Left hindlimb (tissue), 1 donor: ENCODE results near the gene ARHGAP42.

Experiments used
- DNase-seq: peaks from one replicate; pipeline ENCODE4 v3.0.0-alpha.2; 2018

ARHGAP42 gene

DNA sequence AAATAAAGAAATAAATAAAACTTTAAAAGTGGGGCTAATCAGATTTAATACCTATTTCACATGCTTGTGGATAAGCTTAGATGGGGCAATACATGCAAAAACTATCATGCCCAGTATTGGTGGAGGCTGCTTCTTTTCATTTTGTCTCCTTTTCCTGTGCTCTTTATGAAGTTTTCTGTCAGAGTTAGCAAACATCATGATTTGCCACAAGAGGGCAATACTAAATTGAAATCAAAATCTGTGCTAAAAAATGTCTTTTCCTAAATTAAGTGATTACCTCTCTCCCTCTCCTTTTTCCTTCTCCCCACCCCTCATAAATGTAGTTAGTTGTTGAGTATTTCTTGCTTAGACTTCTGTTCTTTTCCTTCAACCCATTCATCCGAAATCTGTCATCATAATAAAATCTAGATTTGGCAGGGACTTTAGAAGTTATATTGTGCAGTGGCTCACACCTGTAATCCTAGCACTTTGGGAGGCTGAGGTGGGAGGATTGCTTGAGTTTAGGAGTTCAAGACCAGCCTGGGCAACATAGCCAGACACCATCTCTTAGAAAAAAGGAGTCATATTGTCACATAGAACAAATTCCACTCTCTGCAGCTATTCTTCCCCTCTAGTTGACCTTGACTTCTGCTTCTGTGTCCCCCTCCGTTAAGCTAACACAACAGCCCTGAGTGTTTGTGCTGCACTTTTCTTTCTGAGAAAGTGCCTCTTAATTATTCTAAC, 4.7 kb upstream of the ARHGAP42 start:
- no peak for DNase-seq

DNA sequence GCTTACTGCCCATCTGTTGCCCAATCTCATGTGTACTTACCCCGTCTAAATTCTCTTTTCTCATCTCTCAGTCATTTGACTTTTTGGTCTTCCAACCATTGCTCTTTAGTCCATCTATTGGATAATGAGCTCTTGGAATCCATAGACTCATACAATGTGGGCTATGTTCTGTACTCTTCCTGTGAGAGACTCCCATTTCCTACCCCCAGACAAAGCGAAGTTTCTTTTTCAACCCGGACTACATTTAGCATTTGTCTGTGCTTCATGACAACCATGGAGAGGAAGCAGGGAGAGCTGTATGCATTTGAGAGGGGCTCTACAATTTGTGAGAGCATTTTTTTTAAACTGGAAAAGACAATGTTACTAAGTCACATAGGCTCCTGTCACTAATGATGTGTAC, 4.0 kb upstream of the ARHGAP42 start:
- DNase-seq, result no peak

DNA sequence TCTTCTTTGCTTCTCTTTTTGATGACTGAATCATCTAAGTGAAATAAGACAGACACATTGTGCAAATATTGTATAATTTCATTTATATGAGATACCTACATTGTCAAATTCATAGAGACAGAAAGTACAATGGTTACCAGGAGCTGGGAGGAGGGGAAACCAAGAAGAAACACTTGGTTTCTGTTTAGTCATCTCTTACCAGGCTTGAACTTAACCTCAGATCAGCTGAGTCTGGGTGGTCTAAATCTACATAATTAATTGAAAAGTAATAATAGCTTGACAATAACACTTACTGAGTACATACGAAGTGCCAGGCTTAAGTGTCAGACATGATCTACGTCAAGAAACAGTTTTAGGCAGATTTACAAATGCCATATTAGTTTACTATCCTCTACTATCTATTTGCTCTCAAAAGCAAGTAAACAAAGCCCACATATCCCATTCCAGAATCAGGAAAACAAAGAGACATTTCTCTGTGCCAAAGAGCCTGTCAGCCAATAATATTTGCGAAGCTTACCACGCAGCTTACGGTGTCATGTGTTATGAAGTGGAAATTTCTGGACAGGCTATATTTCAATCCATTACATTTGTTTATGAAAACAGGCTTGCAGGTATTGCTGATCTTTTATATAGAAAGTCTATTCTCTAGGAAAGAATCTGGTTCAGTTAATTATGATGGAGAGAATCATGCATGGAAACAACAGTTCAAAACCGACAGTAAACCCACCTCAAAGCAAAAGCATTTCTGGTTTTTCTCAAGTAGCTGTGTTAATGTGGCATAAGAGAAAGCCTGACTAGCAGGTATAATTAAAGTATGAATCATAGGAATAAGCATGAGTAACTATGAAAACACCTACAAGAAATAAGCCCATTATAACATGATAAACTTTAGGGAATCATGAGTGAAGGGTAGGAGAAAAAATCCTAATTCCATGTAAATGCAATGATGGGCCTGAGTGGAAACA, 2.7 kb upstream of the ARHGAP42 start:
- no peak for DNase-seq

DNA sequence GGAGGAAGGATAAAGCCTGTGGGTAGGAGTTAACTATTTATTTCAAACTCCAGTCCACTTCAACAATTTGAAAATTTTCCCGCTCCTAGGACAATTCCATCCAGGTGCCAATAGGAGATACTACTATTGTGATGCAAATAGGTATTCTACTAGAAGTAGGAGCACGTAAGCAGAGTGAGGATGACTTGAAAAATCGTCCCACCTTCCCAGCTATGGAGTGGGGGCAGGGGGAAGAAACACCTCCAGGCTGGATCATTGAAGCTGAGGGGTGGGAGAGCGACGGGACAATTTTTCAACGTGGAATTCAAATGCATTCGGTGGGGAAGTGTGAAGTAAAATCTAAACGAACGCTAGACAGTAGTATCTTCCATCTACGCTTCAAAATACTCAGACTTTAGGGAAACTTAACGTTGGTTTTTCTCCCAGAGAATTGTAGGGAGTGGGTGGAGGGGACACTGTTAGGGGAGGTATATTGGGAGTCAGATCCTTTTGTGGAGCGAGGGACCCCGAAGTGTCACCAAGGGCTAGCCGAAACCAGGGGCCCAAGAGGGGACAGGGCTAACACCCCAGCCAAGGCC, 523 bp upstream of the ARHGAP42 start:
- DNase-seq, result no peak

DNA sequence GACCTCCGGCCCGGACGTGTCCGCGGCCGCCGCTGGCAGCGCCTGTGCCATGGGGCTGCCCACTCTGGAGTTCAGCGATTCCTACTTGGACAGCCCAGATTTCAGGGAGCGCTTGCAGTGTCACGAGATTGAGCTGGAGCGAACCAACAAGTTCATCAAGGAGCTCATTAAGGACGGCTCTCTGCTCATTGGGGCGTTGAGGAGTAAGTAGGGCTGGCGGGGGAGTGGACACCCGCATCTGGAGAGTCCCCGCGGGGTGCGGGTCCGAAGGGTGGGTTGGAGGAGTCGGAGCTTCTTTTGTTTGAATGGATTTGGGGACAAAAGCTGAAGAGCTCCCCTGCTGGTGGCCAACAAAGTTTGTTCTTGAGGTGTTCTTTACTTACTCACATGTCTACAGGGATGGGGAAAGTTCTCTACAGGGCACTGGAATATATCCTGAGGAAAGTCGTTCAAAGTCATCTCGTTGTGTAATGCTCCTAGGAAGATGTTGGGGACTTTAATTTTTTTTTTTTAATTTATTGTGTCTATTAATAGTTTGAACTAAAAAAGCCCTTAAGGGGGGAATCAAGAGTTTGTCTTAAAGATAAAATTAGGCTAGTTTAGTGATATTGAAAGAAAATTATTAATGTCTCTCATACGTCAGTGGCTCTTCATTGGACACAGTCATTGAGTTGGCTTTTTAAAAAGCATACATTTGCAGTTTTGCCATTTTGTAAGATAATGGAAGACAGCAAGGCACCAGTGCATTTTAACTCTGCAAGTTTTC, 725 bp downstream of the ARHGAP42 start:
- peak; percentile 82 for DNase-seq

DNA sequence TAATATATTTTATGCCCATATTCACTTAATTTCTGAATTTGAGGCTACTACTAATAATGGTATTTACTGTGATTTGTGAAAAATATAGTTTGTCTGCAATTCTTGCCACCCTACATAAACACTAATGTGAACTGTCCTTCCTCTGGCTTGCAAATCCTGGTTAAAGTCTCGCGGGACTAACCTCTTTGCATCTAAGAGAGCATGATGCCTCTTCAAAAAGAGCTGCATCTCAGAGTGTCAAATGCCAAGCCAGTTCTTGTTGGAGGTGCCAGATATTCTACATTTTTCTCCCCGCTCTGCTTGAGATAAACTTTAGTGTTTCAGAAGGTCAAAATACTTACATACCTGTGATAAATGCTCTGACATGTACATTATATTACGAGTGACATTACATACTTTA, 2.1 kb downstream of the ARHGAP42 start:
- no peak for DNase-seq

DNA sequence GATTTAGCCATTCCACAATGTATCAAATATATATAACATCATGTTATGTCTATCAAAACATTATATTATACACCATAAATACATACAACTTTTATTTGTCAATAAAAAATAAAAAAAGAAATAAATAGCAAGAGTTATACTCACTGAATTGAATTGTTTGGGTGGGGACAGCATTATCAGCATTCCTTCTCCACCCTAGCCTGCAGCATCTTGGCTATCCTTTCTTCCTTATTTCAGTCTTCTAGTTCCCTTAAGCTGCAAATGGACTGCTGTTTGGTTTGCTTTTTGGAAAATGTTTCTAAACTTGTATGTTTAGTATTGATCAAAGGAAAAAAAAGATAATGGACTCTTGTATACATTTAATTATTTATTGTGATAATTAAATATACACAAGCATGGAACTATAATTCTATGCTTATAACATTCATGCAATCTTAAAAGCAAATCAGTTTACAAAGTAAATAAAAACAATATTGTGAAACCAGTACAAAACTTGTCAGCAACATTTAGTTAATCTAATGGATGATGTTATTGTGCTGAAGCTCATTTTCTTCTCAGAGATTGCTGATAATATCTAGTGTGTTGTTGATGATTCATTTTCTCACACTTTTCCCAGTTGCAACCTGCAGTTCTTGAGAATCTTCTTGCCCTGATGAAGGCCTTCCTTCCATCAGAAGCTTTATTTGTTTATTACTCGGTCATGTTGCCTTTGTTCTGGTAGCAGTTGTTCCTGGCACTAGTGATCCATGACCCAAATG, 5.0 kb downstream of the ARHGAP42 start:
- DNase-seq, result no peak

DNA sequence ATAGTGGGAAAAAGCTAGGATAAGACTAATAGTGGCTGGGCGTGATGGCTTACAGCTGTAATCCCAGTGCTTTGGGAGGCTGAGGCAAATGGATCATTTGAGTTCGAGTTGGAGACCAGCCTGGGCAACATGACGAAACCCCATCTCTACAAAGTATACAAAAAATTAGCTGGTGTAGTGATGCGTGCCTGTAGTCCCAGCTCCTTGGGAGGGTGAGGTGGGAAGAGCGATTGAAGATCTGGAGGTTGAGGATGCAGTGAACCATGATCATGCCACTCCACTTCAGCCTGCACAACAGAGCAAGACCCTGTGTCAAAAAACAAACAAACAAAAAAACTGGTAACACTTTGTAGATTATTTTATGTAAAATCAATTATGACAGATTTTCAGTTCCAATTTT, 8.8 kb downstream of the ARHGAP42 start:
- no peak for DNase-seq

DNA sequence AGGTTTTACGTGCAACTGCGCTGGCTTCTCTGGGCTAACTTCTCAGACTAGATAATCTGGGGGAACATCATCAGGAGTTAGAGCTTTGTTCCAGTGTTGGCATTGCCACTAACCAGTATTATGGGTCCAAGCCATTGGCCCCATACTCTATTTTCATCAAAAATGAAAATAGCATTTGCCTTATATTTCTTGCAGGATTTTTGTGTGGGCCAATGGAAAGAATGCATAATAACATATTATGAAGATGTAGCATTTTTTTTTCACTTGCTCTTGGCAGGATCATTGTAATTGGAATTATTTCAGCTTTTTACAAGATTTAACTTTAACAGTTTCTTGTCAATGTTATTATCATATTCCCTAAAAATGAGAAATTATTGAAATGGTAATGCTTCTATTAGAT, 16.1 kb downstream of the ARHGAP42 start:
- DNase-seq, result no peak

DNA sequence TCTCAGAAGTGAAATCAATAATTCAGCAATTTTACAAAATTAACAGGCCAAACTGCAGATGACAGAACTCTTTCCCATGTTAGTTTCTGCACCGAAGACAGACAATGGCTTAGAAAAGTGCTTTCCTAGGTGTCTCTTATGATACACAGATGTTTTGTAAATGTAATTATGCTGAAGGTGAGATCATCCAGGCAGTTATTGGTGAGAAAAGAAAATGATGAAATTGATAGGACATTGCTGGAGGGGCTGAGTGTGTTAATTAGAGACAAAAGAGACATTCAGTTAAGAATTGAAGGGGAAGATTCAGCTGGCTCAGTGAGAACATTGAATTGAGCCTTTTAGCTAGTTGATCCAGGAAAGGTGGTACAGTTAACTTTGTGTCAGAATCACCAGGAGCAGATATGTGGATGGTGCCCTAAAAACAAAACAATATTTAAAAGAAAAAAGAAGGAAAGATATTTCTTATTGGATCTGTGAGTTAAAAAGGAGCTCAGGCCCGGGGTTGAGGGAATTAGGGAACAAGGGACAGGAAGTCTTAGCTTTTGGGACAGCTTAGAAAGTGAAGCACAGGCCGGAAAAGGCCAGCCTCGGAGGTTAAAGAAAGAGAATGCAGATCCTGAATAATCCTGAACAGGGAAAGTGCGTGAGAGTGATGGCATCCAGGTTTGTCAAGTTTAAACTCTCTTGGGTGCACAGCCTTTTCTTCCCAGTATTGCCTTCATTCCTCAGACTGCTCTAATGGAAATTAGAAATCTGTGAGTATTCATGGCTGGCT, 16.9 kb downstream of the ARHGAP42 start:
- no peak for DNase-seq

DNA sequence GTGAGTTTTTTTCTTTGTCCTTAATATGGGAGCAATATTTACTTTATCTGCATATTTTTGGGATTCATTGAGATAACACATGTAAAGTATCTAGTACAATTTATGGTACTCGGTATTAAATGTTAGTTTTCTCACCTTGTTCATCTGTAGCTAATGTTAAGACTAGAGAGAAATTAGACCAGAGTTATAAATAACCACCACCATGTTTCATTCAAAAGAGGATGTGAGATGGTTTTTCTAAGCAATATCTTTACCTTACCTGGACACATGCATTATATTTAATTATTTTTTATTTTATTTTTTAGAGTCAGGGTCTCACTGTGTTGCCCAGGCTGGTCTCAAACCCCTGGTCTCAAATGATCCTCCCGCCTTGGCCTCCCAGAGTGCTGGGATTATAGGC, 18.4 kb downstream of the ARHGAP42 start:
- DNase-seq, result no peak

DNA sequence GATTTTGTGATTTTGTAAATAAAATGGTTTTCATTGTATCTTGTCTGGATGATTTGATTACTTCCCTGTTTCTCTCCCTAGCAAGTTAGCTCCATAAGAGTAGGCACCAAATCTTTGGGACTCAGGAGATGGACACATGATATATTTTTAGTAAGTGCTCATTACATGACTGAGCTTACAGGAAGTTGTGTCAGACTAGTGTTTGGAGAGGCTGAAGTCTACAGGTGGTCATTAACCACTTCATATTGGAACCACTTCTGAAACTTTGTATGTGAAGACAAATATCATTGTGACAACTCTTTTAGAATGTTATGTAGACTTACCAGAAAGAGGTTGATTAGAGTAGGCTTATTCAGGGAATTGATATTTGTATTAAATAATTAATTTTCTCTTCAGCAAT, 19.1 kb downstream of the ARHGAP42 start:
- no peak for DNase-seq

DNA sequence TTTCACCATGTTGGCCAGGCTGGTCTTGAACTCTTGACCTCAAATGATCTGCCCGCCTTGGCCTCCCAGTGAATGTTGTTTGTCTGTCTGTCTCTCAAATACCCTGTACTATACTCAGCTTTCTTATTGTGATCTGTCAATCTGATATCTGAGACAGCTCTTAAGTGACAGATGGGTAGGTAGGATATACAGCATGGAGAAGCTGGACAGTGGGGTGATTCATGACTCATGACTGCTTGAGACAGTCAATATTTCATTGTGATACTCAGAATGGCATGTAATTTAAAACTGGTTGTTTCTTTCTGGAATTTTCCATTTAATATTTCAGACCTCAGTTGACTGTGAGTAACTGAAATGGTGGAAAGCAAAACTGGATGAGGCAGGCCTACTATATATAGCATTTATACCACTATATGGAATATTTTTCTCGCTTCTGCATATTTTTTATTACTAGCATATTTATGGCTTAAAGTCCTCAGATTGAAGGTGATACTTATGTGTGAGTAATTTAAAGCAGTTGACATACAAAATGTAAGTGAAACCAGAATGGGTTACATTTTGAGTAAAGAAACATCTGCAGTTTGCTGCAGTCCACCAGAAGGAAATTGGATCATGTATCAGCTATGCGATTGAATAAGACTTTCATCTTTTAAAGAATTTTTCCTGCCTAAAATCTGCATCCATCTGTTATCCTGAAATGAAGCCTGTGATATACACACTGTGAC, 22.3 kb downstream of the ARHGAP42 start:
- no peak for DNase-seq

DNA sequence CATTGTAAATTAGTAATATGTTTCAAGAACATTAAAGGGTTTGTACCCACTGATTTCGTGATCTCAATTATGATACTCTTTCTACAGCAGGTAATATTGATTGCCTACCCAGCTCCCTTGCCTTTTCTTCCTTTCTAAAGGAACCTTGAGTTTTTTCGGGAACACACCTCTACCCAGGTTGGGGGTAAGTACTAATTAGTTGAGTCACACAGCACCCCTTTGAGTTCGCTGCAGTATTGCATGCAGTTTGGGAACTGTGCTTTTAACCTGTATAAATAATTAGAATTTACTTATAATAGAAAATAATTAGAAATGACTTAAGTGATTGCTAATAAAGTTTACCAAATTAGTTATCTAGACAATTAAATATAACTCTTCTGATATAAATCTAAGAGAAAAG, 24.9 kb downstream of the ARHGAP42 start:
- no peak for DNase-seq

DNA sequence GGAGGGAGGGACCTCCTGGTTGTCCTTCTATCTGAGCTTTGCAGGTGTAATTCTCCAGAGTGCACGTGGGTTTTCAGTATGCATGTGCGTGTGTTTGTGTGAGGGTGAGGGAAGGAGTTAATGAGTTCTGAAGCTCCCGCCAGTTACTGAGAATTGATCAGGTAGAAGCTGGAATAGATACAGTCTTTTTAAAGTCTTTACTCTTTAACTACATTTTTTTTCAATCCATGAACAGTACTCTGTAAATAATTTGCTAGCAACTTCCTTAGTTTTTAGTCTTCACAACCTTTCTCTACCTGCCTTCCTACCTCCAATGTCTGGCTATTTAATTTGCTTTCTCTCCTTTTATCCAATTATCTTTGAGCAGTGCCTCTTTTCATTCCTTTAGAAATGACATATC, 25.5 kb downstream of the ARHGAP42 start:
- DNase-seq, result no peak

DNA sequence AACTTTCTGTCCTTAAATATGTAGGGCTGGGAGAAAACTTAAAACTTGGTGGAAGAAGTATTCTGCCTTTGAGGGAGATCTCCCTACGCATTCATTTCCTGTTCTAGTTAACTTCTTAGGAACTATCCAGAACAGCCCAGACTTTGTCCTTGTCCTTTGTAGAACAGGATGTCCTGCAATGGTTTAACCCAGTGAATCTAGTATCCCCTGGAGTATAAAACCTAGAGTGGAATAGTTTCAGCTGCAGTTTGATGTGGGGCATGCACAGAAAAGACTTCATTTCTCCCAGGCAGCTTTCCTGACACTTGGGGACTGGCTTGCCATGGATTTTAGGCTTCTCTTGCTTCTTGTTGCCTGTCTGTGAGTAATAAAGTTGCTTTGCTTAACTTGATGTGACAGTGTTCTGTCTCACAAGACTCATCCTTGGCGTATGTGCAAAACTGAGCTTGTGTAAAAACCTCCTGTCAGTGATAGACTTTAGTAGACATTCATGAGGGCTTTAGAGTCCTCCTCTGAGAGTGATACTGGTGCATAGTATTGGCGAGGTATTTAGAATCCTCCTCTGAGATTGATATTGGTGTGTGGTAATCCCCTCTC, 28.2 kb downstream of the ARHGAP42 start:
- no peak for DNase-seq

DNA sequence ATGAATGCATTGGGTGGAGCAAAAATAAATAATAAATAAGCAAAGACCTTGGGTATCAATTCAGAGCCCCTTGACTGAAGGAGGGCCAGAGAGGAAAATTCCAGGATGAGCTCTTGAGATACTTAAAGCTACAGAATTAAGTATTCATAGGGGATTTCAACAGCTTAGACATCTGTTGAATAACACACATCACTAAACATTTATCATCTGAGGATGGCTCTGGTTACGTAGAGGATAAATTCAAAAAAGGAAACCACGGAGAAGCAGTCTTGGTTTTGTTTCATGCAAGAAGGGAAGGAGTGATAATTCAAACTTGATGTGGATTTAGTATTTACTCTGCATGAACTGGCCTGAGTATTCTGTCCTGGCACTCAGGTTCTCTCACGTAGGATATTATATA, 29.8 kb downstream of the ARHGAP42 start:
- no peak for DNase-seq

DNA sequence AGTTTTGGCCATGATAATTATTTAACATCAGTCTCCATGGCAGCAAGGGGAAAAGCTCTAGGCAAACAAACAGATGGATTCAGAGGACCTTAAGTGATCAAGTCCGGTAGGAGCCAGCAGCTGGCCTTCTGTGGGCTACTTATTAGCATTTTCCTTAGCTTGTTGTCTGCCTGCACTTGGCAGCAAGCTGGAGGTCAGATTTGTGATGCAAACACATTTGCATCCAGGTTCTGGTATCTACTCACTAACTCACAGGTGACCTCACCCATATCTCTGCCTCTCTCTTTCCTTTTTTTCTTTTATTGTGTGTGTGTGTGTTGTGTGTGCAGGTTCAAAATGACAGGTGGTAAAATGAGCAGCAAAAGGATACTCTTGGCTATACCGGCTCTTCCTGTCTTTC, 32.3 kb downstream of the ARHGAP42 start:
- no peak for DNase-seq

DNA sequence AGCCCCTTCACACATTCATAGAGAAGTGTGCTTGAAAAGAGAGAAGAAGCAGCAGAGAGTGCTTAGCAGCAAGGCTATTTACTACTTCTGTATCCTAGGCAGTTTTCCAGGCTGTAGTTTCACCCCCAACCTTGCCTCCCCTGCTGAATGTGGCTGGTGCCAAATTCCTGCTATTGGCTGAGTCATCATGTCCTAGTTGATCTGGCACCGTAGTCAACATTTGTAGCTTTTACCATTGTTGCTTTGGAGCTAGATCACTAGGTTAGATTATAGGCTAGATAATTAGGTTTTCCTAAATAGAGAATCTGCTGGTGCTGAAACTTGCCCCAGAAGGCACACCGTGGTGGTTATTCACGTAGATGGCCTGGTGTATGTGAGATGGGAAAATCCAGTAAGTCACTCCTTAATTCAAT, 32.7 kb downstream of the ARHGAP42 start:
- DNase-seq, result peak; percentile 39

DNA sequence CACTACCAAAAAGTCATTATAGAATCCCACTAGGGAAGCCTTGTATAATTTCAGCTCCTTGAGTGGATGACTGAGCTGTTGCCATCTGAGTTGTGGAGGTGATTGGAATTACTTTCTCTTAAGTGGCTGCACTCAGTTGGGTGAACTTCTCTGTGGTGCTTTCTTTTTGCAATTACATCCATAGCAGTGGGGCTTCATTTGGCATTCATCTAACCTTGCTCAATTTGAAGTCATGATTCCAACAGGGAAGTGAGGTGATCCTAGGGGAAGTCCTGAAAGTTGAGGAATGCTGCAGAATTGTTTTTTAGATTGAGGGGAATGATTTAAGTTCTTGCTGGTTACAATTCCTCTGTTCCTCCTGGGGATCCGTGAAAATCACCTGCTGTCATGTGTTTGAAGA, 39.6 kb downstream of the ARHGAP42 start:
- DNase-seq, result no peak
